WTC11 (cell line): ENCODE measurements around the gene TXNRD1. TPM values are rescaled to one million over a fixed set of nuclear protein-coding genes. Genes with fewer than 3 reads are reported as not detected.

ENCODE experiments used
- ATAC-seq: fragments of 200-7000 bp; cut with Tn5 transposase; 2 replicates; pipeline ENCODE4 v1.10.0; 2021; ENCODE audit warnings: mild to moderate bottlenecking, moderate library complexity
- CTCF ChIA-PET: fragments of 300-600 bp; sonication (Branson Sonifier 250); formaldehyde crosslinking; loops from one replicate; lab custom pipeline; 2021; ENCODE audit warnings: antibody characterized with exemption; lab: Charles Lee
- POLR2A ChIA-PET: fragments of 350-600 bp; sonication (Branson Sonifier 250); formaldehyde crosslinking; loops from one replicate; lab custom pipeline; 2021; ENCODE audit warnings: antibody characterized with exemption; lab: Charles Lee
- DNase-seq: peaks from one replicate; pipeline ENCODE4 v3.0.0; 2021; ENCODE audit warnings: low spot score
- H3K27ac Mint-ChIP-seq: 2 replicates; pipeline ENCODE4 v1.8.0; 2021; ENCODE audit warnings: mixed read lengths
- H3K27me3 Mint-ChIP-seq: 2 replicates; pipeline ENCODE4 v1.8.0; 2021; ENCODE audit warnings: low read depth, mild to moderate bottlenecking, moderate library complexity, mixed read lengths
- H3K36me3 Mint-ChIP-seq: 2 replicates; pipeline ENCODE4 v1.8.0; 2021; ENCODE audit warnings: mixed read lengths
- H3K4me1 Mint-ChIP-seq: 2 replicates; pipeline ENCODE4 v1.8.0; 2022; ENCODE audit warnings: mixed read lengths
- H3K4me3 Mint-ChIP-seq: 2 replicates; pipeline ENCODE4 v1.8.0; 2021; ENCODE audit warnings: mild to moderate bottlenecking, moderate library complexity, mixed read lengths
- H3K9me3 Mint-ChIP-seq: 2 replicates; pipeline ENCODE4 v1.8.0; 2021; ENCODE audit warnings: mixed read lengths
- CREB1 ChIP-seq: sonication (generic); formaldehyde crosslinking; IDR thresholded peaks from 2 replicates; pipeline ENCODE4 v1.8.0; 2023; ENCODE audit warnings: mild to moderate bottlenecking, missing genetic modification reagents
- ELF4 ChIP-seq: sonication (generic); formaldehyde crosslinking; IDR thresholded peaks from 2 replicates; pipeline ENCODE4 v1.8.1; 2022; ENCODE audit warnings: low read depth, mild to moderate bottlenecking, moderate library complexity, missing genetic modification reagents
- GTF2I ChIP-seq: fragments of 250-450 bp; sonication (Bioruptor Pico); conservative IDR thresholded peaks from 2 replicates; pipeline ENCODE4 v1.4.0; 2021; ENCODE audit warnings: mild to moderate bottlenecking
- JUN ChIP-seq: sonication (generic); formaldehyde crosslinking; IDR thresholded peaks from 2 replicates; pipeline ENCODE4 v1.8.0; 2023; ENCODE audit warnings: mild to moderate bottlenecking, missing genetic modification reagents
- NR1H2 ChIP-seq: sonication (generic); formaldehyde crosslinking; IDR thresholded peaks from 2 replicates; pipeline ENCODE4 v1.9.0; 2021; ENCODE audit warnings: mild to moderate bottlenecking, moderate library complexity, missing genetic modification reagents
- NR3C1 ChIP-seq: sonication (generic); formaldehyde crosslinking; conservative IDR thresholded peaks from 2 replicates; pipeline ENCODE4 v1.8.1; 2023; ENCODE audit warnings: low read depth, mild to moderate bottlenecking, missing genetic modification reagents
- RELA ChIP-seq: sonication (generic); formaldehyde crosslinking; IDR thresholded peaks from 2 replicates; pipeline ENCODE4 v1.8.1; 2022; ENCODE audit warnings: missing genetic modification reagents, mild to moderate bottlenecking, borderline replicate concordance
- TEAD1 ChIP-seq: sonication (generic); formaldehyde crosslinking; IDR thresholded peaks from 2 replicates; pipeline ENCODE4 v1.8.0; 2022; ENCODE audit warnings: mild to moderate bottlenecking, missing genetic modification reagents
- ZNF138 ChIP-seq: sonication (generic); formaldehyde crosslinking; conservative IDR thresholded peaks from 2 replicates; pipeline ENCODE4 v1.8.1; 2022; ENCODE audit warnings: mild to moderate bottlenecking, moderate library complexity, missing genetic modification reagents
- ZNF219 ChIP-seq: sonication (generic); formaldehyde crosslinking; IDR thresholded peaks from 2 replicates; pipeline ENCODE4 v1.8.0; 2023; ENCODE audit warnings: missing genetic modification reagents, mild to moderate bottlenecking, borderline replicate concordance
- ZNF416 ChIP-seq: fragments of 250-450 bp; sonication (Bioruptor Pico); IDR thresholded peaks from 2 replicates; pipeline ENCODE4 v1.9.0; 2021; ENCODE audit warnings: mild to moderate bottlenecking, inconsistent platforms
- ZNF423 ChIP-seq: fragments of 250-450 bp; sonication (Bioruptor Pico); IDR thresholded peaks from 2 replicates; pipeline ENCODE4 v2.1.2; 2022; ENCODE audit warnings: mild to moderate bottlenecking, moderate library complexity
- ZNF512 ChIP-seq: sonication (generic); formaldehyde crosslinking; IDR thresholded peaks from 2 replicates; pipeline ENCODE4 v1.8.1; 2022; ENCODE audit warnings: missing genetic modification reagents, borderline replicate concordance
- ZNF671 ChIP-seq: fragments of 250-450 bp; sonication (Bioruptor Pico); IDR thresholded peaks from 2 replicates; pipeline ENCODE4 v1.8.0; 2021; ENCODE audit warnings: mild to moderate bottlenecking
- total RNA-seq: library from RNA; stranded (reverse); gene quantifications from 3 replicates; pipeline ENCODE4 v1.2.3, GENCODE V29; 2021
- TF ChIP-seq, protein P1 (sequence below): sonication (generic); formaldehyde crosslinking; IDR thresholded peaks from 2 replicates; pipeline ENCODE4 v1.8.1; 2022; ENCODE audit warnings: low read depth, mild to moderate bottlenecking, moderate library complexity, missing genetic modification reagents, borderline replicate concordance
- TF ChIP-seq, protein P2 (sequence below): fragments of 250-450 bp; sonication (Bioruptor Pico); IDR thresholded peaks from 2 replicates; pipeline ENCODE4 v1.8.0; 2021; ENCODE audit warnings: mild to moderate bottlenecking
- TF ChIP-seq, protein P3 (sequence below): sonication (generic); formaldehyde crosslinking; IDR thresholded peaks from 2 replicates; pipeline ENCODE4 v1.8.1; 2023; ENCODE audit warnings: mild to moderate bottlenecking, missing genetic modification reagents, moderate library complexity
- TF ChIP-seq, protein P4 (sequence below): fragments of 250-450 bp; sonication (Bioruptor Pico); conservative IDR thresholded peaks from 2 replicates; pipeline ENCODE4 v1.9.0; 2021; ENCODE audit warnings: mild to moderate bottlenecking
- TF ChIP-seq, protein P5 (sequence below): fragments of 250-450 bp; sonication (Bioruptor Pico); IDR thresholded peaks from 2 replicates; pipeline ENCODE4 v1.9.0; 2021; ENCODE audit warnings: mild to moderate bottlenecking

The TXNRD1 gene
- total RNA-seq, 1 experiment from 2014 or later: 113 TPM

DNA sequence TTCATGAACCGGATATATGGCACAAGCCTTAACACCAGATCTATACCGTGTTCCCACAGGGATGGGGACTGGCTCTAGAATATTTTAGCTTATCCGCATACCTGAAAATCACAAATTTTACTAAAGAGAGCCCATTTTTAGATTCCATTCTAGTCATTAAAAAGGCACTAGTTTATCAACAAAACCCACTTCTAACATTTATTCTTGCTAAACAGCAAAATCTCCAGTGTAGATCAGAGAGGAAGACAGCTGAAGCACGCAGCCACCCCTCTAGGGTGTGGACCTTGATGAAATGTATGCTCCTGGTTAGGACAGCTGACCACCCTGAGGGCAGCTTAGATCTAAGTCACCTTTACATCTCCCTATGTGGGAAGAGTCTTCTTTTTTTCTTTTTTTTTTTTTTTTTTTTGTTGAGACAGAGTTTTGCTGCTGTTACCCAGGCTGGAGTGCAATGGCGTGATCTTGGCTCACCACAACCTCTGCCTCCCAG lies 150.4 kb downstream of the TXNRD1 start:
- ATAC-seq: no peak
- POLR2A ChIA-PET: interaction anchor here (0.7 kb wide), 1 partner anchor 400 kb away, joined by 4 read pairs; the partner anchor contains the start of gene TDG
- H3K27me3 Mint-ChIP-seq: peaks cover 3% of the 10 kb centered on the region; the same call in 1 of the 2 replicates
- no peak overlapping the region; the same call in 1 of the 2 replicates for H3K27ac Mint-ChIP-seq
- no peak for TF ChIP-seq ZNF423 (CRISPR knock-in tag)
- TF ChIP-seq ELF4 (CRISPR knock-in tag): no peak
- no peak for TF ChIP-seq ZNF512 (CRISPR knock-in tag)
- TF ChIP-seq, protein P1, sequence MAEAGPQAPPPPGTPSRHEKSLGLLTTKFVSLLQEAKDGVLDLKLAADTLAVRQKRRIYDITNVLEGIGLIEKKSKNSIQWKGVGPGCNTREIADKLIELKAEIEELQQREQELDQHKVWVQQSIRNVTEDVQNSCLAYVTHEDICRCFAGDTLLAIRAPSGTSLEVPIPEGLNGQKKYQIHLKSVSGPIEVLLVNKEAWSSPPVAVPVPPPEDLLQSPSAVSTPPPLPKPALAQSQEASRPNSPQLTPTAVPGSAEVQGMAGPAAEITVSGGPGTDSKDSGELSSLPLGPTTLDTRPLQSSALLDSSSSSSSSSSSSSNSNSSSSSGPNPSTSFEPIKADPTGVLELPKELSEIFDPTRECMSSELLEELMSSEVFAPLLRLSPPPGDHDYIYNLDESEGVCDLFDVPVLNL: no peak
- no peak for TF ChIP-seq JUN (CRISPR knock-in tag)
- TF ChIP-seq ZNF219: no peak
- TF ChIP-seq CREB1 (CRISPR knock-in tag): no peak
- TF ChIP-seq, protein P2, sequence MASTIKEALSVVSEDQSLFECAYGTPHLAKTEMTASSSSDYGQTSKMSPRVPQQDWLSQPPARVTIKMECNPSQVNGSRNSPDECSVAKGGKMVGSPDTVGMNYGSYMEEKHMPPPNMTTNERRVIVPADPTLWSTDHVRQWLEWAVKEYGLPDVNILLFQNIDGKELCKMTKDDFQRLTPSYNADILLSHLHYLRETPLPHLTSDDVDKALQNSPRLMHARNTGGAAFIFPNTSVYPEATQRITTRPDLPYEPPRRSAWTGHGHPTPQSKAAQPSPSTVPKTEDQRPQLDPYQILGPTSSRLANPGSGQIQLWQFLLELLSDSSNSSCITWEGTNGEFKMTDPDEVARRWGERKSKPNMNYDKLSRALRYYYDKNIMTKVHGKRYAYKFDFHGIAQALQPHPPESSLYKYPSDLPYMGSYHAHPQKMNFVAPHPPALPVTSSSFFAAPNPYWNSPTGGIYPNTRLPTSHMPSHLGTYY (CRISPR knock-in tag): no peak
- no peak for TF ChIP-seq ZNF138
- H3K9me3 Mint-ChIP-seq: peaks cover 36% of the 10 kb centered on the region
- CTCF ChIA-PET: interaction anchor here (2.9 kb wide), 1 partner anchor 16 kb away, joined by 11 read pairs; no protein-coding TSS in a partner anchor
- peaks cover 14% of the 10 kb centered on the region for H3K4me1 Mint-ChIP-seq
- DNase-seq: no peak
- peaks cover 30% of the 10 kb centered on the region for H3K36me3 Mint-ChIP-seq
- H3K4me3 Mint-ChIP-seq: no peak overlapping the region

- Mint-ChIP-seq H3K27me3 (peaks cover 3% of the 10 kb centered on the region; the same call in 1 of the 2 replicates), H3K27ac (no peak overlapping the region), H3K36me3 (peaks cover 24% of the 10 kb centered on the region), H3K4me3 (no peak overlapping the region), H3K4me1 (peaks cover 31% of the 10 kb centered on the region), H3K9me3 (peaks cover 32% of the 10 kb centered on the region)
- POLR2A ChIA-PET: no interaction called here
- ATAC-seq: no peak
- peak; percentile 78; the same call in 1 of the 2 replicates for TF ChIP-seq GTF2I (CRISPR knock-in tag)
- no peak for TF ChIP-seq ZNF416 (CRISPR knock-in tag)
- CTCF ChIA-PET: no interaction called here
- no peak for DNase-seq
Observed at GRCh38 chr12:104369708-104370107, 154.1 kb downstream of the TXNRD1 start.

- CTCF ChIA-PET: interaction anchor here (3.1 kb wide), 1 partner anchor 10 kb away, joined by 23 read pairs; no protein-coding TSS in a partner anchor
- peak; percentile 82 for ATAC-seq
- H3K4me3 Mint-ChIP-seq: no peak overlapping the region
- peaks cover 31% of the 10 kb centered on the region for H3K4me1 Mint-ChIP-seq
- TF ChIP-seq NR1H2 (no peak), NR3C1 (CRISPR knock-in tag) (no peak), RELA (CRISPR knock-in tag) (no peak), ZNF671 (CRISPR knock-in tag) (no peak), TEAD1 (CRISPR knock-in tag) (peak; percentile 69; the same call in 1 of the 2 replicates)
- TF ChIP-seq, protein P3, sequence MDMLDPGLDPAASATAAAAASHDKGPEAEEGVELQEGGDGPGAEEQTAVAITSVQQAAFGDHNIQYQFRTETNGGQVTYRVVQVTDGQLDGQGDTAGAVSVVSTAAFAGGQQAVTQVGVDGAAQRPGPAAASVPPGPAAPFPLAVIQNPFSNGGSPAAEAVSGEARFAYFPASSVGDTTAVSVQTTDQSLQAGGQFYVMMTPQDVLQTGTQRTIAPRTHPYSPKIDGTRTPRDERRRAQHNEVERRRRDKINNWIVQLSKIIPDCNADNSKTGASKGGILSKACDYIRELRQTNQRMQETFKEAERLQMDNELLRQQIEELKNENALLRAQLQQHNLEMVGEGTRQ: no peak
- TF ChIP-seq, protein P4, sequence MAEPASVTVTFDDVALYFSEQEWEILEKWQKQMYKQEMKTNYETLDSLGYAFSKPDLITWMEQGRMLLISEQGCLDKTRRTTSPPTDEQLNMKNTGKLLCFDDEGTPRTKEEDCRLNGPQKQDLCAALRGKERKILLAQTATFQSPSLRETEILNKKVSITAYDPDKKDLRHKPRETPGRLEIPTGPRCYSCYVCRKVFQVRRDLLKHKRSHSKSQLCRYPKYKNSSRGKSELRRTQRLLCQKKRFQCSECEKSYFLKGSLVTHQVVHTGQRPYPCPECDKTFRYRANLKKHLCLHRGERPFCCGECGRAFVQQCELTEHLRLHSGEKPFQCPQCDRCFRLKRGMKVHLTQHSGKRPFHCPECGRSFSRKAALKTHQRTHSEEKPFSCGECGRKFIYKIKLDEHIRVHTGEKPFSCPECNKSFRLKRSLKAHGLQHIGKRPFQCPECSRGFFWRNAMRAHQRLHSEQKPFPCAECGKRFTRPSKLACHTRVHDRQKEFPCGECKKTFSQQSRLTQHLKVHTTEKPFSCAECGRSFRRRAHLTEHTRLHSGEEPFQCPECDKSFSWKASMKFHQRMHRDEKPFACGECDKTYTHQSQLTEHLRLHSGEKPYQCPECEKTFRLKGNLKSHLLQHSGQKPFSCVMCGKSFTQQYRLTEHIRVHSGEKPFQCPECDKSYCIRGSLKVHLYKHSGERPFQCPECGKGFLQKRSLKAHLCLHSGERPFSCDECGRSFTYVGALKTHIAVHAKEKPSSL (CRISPR knock-in tag): no peak
- TF ChIP-seq, protein P5, sequence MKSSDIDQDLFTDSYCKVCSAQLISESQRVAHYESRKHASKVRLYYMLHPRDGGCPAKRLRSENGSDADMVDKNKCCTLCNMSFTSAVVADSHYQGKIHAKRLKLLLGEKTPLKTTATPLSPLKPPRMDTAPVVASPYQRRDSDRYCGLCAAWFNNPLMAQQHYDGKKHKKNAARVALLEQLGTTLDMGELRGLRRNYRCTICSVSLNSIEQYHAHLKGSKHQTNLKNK (CRISPR knock-in tag): no peak
- TF ChIP-seq, all 79 proteins: peak for 1
- H3K27ac Mint-ChIP-seq: peak overlapping the region; percentile 85
- POLR2A ChIA-PET: no interaction called here
- peak; percentile 17 for DNase-seq
- peaks cover 24% of the 10 kb centered on the region for H3K36me3 Mint-ChIP-seq
- peaks cover 3% of the 10 kb centered on the region; the same call in 1 of the 2 replicates for H3K27me3 Mint-ChIP-seq
- H3K9me3 Mint-ChIP-seq: peaks cover 32% of the 10 kb centered on the region
Observed at GRCh38 chr12:104371043-104371870, 155.7 kb downstream of the TXNRD1 start.
